GM18907 (cell line): Measurements from ENCODE around the gene NR2F6.
A peak's percentile ranks its signal among the peaks of the same experiment; 100 is the strongest.
"Not testable (repeated sequence)": the region's sequence is repeated elsewhere in the genome, so short reads cannot be mapped to it uniquely, and the experiment has no call there.

Source experiments
- ATAC-seq: cut with Tn5 transposase; IDR thresholded peaks from one replicate; pipeline ENCODE4 v1.9.1; 2021; ENCODE audit warnings: mild to moderate bottlenecking, moderate library complexity; ENCODE audit not compliant: unreplicated experiment

The NR2F6 gene

DNA sequence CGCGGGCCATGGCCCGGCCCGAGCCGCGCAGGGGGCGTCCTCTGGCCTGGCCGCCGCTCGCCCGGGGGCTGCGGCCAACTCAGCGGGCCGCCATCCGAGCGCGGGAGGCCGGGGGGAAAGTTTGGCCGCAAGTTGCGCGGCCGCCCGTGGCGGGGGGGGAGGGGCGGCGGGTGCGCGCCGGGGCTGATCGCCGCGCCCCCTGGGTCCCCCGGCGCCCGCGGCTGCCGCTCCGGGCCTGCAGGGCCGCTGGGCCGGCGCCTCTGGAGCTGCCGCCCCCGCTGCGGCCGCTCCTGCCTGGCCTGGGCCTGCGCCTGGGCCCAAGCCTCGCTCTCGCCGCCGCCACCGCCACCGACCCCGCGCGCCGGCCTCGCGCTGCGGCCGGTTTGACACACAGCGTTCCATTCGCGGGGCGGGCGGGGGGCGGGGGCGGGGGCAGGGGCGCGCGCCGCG, at the start of gene NR2F6:
Gene NR2F6, minus strand, starts transcription at position 385 of the 450 bp plus-strand sequence. CDS start 699 bp downstream, outside the sequence.
- no peak for ATAC-seq

DNA sequence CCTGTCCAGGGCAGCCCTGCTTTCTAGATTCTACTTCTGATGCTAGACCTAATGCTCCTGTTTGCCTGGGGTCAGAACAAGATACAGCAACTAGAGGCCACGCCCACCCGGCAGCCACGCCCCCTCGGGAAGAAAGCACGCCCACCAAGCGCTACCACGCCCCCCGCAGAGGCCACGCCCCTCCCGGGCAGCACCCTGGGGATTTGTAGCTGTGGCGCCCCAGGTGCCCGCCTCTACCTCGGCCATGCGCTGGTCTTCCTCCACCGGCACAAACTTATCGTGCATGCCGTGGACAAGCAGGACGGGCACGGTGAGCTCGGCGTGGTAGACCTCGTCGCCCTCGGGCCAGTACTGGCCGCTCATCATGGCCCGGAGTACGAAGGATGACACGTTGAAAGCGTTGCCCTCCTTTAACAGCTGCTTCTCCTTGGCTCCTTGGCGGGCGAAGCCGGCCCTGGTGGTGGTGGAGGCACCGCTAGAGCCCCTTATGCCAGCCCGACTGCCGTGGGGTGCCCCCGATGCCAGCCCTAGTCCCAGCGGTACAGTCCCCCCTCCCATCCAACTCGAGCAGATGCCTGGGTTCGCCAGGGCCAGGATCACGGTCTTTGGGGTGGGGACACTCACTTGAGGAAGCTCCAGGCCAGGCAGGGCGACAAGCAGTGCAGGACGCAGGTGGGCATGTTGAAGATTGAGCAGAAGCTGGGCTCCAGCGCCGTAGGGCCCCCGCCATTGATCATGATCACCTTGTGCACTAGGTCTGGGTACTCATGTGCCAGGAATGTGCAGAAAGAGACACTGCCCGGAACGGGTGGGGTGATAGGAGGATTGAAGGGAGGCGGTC, 48.6 kb upstream of the NR2F6 start:
- no peak for ATAC-seq

DNA sequence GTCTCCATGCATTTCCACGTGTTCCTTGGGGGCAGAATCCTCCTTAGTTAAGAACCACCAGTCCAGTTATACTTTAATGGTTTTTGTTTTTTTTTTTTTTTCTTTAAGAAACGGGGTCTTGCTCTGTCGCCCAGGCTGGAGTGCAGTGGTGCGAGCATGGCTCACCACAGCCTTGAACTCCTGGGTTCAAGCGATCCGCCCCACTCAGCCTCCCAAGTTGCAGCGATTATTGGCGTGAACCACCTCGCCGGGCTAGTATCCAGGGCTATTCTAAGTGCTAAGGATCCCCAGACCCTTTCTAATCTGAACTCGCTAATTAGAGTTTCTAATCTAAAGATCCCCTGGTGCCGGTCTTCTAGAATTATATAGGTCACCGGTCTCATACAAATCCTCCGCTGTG, 47.9 kb upstream of the NR2F6 start:
- no peak for ATAC-seq

DNA sequence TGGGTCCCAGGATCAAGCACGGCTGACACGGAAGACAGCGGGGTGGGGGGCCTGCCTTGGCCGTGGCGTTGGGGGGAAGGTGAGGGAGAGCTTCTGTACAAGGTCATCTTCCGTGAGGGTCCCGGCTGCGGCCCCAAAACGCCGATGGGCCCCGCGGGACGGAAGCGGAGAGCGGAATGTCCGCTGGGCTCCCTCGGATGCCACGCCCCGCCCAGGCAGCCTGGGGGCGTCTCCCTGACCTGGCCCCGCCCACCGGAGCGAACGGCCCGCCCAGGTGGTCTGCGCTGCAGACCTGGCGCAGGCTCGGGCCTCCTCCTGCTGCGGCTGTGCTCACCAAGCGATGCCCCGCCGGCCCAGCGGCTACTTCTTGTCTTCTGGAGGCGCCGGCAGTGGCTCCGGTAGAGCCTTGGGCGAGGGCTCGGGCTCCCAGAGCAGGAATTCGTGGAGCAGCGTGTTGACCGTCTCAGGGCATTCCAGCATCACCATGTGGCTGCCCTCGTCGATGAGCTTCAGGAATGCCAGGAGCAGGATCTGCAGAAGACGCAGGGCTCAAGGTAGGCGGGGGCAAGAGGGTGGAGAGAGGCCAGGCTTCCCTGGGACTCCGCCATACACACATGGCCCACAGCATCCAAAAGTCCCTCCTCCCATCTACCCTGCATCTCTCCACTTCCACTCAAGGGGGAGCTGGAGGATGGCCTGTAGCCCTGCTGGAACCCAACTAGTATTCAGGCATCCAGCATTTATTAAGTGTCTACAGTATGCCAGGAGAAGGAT, 46.8 kb upstream of the NR2F6 start:
- peak; percentile 76 for ATAC-seq

DNA sequence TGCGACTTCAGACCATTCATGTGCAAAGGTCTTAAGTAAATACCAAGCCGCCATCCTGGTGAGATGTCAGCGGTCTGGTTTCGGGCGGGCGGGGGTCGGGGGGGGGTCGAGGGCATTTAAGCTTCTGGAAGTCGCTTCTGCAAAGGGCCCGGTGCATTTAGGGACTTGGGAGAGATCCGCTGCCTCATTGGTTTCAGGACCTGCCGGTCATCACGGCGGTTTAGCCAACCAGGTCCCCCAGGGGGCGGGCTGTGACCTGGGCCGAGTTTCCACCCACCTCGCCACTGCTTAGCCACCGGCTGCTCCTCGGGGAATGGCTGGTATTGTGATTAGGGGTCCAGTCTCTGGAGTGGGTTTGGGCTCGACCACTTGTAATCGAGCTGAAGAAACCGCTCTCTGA, 43.8 kb upstream of the NR2F6 start:
- ATAC-seq: no peak

DNA sequence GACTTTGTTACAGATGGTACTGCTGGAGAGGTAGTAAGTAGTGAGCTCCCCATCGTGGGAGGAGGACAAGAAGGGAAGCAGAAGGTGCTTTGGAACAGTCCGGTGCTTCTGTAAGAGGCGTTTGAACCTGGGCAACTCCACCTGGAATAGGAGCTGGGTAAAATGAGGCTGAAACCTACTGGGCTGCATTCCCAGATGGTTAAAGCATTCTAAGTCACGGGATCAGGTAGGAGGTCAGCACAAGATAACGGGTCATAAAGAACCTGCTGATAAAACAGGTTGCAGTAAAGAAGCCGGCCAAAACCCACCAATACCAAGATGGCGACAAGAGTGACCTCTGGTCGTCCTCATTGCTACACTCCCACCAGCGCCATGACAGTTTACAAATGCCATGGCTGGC, 41.0 kb upstream of the NR2F6 start:
- ATAC-seq: no peak

DNA sequence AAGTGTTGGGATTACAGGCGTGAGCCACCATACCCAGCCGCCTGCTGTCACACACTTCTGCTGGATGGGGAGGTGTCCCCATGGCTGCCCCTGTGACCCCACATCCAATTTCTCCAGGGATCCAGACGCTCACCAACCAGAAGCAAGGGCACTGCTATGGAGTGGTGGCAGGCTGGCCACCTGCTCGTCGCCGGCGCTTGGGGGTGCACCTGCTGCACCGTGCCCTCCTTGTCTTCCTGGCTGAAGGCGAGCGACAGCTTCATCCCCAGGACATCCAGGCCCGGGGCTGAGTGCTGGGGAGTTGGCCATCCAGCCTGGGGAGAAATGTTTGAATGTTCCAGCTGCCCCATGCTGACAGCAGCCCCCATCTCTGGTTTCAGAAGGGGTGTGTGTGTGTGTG, 40.5 kb upstream of the NR2F6 start:
- ATAC-seq: no peak

DNA sequence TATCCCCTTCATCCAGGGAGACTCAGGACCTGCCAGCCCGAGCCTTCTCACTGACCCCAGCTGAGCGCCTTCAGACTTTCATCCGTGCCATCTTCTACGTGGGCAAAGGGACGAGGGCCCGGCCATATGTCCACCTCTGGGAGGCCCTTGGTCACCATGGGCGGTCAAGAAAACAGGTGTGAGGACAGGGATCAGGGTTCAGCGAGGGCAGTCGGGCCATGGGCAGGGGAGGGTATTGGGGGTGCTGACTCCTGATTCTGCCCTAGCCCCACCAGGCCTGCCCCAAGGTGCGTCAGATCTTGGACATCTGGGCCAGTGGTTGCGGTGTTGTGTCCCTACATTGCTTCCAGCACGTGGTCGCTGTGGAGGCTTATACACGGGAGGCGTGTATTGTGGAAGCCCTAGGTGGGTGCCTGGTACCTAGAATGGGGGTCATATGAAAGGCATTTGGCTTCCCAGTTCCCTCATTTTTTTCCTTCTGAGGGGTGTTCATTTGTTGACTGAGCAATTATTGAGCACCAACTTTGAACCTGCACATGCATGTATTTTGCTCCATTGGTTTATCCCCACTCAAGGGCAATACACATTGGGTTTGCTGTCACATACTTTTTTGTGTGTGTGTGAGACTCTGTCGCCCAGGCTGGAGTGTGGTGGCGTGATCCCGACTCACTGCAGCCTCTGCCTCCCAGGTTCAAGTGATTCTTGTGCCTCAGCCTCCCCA, 39.9 kb upstream of the NR2F6 start:
- ATAC-seq: no peak

DNA sequence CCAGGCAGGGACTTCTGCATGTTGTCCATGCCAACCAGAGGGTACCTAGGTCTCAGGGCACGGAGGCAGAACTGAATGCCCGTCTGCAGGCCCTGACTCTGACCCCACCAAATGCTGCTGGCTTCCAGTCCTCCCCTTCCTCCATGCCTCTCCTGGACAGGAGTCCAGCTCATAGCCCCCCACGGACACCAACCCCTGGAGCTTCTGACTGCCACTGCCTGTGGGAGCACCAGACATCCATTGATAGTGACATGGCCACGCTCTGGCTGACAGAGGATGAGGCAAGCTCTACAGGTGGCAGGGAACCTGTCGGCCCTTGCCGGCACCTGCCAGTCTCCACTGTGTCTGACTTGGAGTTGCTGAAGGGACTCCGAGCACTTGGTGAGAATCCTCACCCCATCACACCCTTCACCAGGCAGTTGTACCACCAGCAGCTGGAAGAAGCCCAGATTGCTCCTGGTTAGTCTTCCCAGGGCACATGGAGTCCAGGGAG, 37.8 kb upstream of the NR2F6 start:
- no peak for ATAC-seq

DNA sequence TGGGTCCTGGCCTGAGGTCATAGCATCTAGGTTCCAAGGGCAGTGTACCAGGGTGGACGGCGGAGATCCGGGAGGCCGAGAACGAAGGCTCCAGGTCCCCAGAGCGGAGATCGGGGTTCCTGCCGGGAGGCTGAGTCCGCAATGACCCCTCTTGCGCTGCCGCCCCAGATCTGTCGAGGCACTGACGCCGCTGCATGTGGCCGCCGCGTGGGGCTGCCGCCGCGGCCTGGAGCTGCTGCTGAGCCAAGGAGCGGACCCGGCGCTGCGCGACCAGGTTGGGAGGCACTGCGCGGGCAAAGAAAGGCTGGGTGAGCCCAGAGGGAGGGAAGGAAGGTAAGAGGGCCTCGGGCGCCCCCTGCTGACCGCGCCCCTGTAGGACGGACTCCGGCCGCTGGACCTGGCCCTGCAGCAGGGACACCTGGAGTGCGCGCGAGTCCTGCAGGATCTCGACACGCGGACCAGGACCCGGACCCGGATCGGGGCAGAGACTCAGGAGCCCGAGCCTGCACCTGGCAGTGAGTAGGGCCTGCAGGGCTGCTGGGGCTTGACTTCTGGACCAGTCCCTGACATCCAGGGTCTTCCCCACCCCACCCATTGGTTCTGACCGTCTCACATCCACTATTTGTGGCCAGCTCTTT, 36.9 kb upstream of the NR2F6 start:
- peak; percentile 74 for ATAC-seq

DNA sequence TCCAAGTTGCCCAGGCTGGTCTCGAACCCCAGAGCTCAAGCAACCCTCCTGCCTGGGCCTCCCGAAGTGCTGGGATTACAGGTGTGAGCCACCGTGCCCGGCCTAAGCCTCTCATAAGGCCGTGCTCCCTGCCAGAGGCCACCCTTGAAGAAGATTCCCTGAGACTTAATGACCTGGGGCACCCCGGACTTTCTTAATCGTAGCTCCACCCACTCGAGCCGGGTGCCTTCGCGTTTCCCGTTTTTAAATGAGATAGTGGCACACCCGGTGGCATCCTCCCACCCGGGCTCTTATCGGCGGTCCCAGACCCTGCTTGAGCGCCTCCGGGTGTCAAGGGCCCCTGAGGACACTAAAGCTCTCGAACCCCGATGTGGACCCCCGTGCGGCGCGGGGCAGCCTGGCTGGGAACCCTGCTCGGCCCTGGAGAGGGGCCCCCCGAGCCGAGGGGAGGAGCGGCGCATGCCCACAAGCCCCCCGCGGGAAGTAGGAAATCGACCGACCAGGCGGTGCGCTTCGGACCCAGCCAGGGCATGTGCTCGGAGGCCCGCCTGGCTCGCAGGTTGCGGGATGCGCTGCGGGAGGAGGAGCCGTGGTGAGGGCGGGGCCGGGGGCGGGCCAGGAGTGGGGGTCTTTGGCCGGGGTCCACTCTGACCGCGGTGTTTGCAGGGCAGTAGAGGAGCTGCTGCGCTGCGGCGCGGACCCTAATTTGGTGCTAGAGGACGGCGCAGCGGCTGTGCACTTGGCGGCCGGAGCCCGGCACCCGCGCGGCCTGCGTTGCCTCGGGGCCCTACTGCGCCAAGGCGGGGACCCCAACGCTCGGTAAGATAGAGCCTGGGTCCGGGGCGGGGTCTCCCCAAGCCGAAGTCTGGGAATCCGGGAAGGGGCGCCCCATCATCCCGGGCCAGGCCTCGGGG, 35.9 kb upstream of the NR2F6 start, which contains the start of gene ANKLE1:
Gene ANKLE1, plus strand, starts transcription at position 511 of the 914 bp plus-strand sequence. Its CDS starts 20 bp downstream, at position 531.
- ATAC-seq: peak; percentile 23

DNA sequence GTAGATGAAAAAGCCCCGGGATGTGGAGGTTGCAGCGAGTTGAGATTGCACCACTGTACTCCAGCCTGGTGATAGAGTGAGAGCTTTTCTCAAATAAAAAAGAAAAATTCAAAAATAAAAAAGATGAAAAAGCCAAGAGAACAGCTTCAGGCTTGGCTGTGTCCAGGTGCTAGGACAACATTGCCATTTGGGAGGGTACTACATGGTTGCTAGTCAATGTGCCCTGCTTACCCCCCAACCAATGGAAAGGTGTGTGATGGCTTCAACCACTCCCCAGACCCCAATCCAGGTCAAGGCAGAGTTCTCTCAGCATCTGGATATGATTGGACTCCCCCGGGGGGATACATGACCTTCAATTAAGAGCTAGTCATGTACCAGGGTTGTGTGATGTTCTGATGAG, 33.7 kb upstream of the NR2F6 start:
- ATAC-seq: no peak

DNA sequence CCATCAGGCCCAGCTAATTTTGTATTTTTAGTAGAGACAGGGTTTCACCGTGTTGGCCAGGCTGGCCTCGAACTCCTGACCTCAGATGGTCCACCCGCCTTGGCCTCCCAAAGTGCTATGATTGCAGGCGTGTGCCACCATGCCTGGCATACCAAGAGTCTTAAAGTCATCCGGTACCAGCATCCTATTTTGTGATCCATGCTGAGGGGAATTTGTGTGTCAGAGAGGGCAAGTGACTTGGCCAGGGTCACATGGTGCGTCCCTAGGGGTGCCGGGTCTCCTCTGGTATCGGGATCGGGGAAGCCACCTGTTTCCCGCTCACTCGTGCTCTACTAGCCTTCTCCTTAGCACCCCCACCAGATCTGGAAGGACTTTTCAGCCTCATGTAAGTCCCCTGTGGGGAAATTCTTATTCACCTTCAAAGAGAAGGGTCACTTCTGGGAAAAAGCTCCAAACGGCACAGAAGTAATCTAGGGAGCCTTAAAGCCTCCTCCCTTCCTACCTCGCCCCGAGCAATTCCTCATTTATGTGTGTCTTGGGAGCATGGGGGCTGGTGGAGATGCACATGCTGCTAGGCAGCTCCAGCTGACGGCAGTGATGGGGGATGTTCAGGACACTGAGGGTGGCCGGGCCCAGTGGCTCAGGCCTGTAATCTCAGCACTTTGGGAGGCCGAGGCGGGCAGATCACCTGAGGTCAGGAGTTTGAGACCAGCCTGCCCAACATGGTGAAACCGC, 29.9 kb upstream of the NR2F6 start:
- ATAC-seq: no peak

DNA sequence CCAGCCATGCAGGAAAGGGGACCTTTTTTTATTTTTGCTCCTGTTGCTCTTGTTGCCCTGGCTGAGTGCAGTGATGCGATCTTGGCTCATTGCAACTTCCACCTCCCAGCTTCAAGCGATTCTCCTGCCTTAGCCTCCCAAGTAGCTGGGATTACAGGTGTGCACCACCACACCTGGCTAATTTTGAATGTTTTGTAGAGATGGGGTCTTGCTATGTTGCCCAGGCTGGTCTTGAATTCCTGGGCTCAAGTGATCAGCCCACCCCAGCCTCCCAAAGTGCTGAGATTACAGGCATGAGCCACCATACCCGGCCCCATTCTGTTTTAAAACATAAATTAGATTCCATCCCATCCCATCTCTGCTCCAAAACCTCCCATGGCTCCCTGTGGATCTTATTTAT, 29.2 kb upstream of the NR2F6 start:
- ATAC-seq: not testable (repeated sequence)

DNA sequence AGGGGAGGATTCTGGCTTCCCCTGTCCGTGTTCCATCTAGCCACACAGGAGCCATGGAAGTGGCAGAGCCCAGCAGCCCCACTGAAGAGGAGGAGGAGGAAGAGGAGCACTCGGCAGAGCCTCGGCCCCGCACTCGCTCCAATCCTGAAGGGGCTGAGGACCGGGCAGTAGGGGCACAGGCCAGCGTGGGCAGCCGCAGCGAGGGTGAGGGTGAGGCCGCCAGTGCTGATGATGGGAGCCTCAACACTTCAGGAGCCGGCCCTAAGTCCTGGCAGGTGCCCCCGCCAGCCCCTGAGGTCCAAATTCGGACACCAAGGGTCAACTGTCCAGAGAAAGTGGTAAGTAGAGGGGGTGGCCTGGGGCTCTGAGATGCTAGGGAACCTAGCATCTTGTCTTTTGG, 23.0 kb upstream of the NR2F6 start:
- ATAC-seq: no peak

DNA sequence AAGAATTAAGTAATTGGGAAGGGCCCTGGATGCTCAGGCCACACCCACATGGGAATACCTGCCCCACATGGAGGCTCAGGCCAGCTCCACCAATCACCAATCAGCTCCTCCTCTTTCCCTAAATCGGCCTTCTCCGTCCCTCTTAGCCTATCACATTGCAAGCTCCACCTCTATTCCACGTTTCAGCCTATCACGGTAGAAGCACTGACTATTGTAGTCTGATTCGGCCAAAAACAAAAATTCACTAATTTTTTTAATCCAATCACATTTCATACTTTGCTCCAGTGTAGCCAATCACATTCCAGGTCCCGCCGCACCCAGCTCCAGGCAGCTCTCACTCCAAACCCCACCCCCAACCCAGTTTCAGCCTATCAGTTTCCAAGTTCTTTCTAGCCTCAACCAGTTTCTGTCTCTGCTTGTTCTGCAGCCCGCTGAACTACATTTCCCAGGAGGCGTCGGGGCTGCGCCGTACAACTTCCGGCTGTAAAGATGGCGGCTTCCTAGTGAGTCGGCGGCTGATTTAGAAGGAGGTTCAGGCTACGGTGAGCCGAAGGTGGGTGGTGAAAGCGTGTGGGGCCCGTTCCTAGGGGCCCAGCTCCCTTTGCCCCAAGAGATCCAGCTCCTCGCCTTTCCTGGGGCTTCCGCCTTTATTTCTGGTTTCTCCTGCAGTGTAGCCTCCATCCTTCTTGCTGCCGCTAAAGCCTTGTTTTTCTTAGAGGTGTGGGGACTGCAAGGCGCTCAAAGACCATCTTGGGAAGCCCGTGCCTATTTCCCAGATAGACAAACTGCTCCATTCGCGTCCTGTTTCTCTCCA, 21.5 kb upstream of the NR2F6 start, which contains the start of gene BABAM1:
Gene BABAM1, plus strand, starts transcription at position 469 of the 814 bp plus-strand sequence. CDS start 1,364 bp downstream, outside the sequence.
- peak; percentile 89 for ATAC-seq

DNA sequence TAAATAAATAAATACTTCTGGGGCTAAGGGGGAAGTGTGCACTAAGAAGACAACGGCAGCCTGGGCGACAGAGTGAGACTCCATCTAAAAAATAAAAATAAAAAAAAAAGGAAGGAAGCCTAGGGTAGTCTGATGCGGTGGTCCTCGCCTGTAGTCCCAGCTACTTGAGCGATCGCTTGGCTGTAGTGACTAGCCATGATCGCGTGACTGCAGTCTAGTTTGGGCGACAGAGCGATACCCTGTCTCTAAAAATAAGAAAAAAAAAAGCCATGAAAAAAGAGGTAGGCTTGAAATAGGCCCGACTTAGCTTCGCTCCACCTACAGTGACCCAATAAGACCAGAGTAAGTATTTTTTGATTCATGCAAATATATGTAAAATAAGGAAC, 20.9 kb upstream of the NR2F6 start:
- ATAC-seq: peak; percentile 28

DNA sequence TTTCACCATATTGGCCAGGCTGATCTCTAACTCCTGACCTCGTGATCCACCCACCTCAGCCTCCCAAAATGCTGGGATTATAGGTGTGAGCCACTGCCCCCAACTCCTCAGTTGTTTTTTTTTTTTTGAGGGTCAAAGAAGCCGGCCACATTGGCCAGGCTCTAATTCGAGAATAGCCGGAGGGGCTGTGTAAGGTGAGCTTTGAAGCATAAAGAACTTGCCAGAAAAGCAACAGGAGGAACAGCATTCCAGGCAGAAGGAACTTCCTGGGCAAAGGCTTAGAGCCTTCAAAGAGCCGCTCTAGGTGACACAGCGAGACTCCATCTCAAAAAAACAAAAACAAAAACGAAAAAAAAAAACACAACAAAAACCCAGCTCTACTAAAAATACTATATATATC, 20.3 kb upstream of the NR2F6 start:
- no peak for ATAC-seq
